ENCODE results near the gene DIP2C.

GRCh38 chr10:440127-440526, 249.3 kb downstream of the DIP2C start:
- TF ChIP-seq CTCF (conservative IDR thresholded peaks at IDR 0.05 in 1 of 2, IDR thresholded peaks at IDR 0.05 in 1 of 2; ENCODE audit: extremely low read depth in 1 of 2, insufficient read depth in 1 of 2, low read depth in 1 of 2, low read length in 2 of 2), result no peak
- no peak for TF ChIP-seq EZH2 (IDR thresholded peaks at IDR 0.05; ENCODE audit: borderline replicate concordance, low read length)

Data from mammary epithelial cell (primary cell).